ENCODE measurements around the gene PAF1. TPM values are rescaled to one million over a fixed set of nuclear protein-coding genes. Genes with fewer than 3 reads are reported as not detected.
A peak's percentile ranks its signal among the peaks of the same experiment; 100 is the strongest.

PAF1 gene
- total and polyA plus RNA-seq, 12 donors, result 46.8 to 86.9 (median 52.9) TPM

GRCh38 chr19:39406656-39407409, 15.9 kb upstream of the PAF1 start, which contains the start of gene ZFP36:
Gene ZFP36, plus strand, starts transcription at chr19:39406847. Its CDS starts 58 bp downstream, at chr19:39406905.
- Histone ChIP-seq H3K36me3 (replicated peaks in 1 of 2) (peaks cover 0 to 16% of the 10 kb centered on the region in 2 donors), H3K4me3 (peak within 1 kb of the TSS; percentile 80 to 96 (median 88)), H3K27ac (peak within 1 kb of the TSS; percentile 89 to 97 (median 96)), H3K9me3 (replicated peaks in 1 of 3) (no peaks in the 10 kb centered on the region), H3K4me1 (replicated peaks in 1 of 2) (peaks cover 31 to 59% of the 10 kb centered on the region in 2 donors), H3K27me3 (no peaks in the 10 kb centered on the region)
- peak; percentile 88 to 95 (median 91) for DNase-seq
- intact Hi-C loops (cut with DNase I), result no loop called here
- WGBS, 4 donors, result 0 to 1% (median 0%) methylated on average over 4 to 56 of the region's 56 CpGs
- TF ChIP-seq CTCF (IDR thresholded peaks at IDR 0.05), result peak in 2 of 6 experiments; percentile 2 to 18
- TF ChIP-seq POLR2A (IDR thresholded peaks at IDR 0.05), result peak; percentile 99

- H3K4me1 ChIP-seq (replicated peaks in 1 of 2), result peaks cover 36 to 61% of the 10 kb centered on the region in 2 donors
- H3K4me3 ChIP-seq, result peak overlapping the region in 2 of 4 donors; percentile 82 to 95
- no peak for TF ChIP-seq POLR2A (IDR thresholded peaks at IDR 0.05)
- no peak for TF ChIP-seq CTCF (IDR thresholded peaks at IDR 0.05)
- 14 to 23% (median 17%) methylated on average over 16 to 22 of the region's 22 CpGs for WGBS, 4 donors
- intact Hi-C loops (cut with DNase I), result no loop called here
- peaks cover 0 to 16% of the 10 kb centered on the region in 2 donors for H3K36me3 ChIP-seq (replicated peaks in 1 of 2)
- no peaks in the 10 kb centered on the region for H3K9me3 ChIP-seq (replicated peaks in 1 of 3)
- peak overlapping the region; percentile 89 to 97 (median 96) for H3K27ac ChIP-seq
- no peaks in the 10 kb centered on the region for H3K27me3 ChIP-seq
- DNase-seq, result no peak
These were observed 15.2 kb upstream of the PAF1 start for GRCh38 chr19:39405958-39406655.

- TF ChIP-seq CTCF (IDR thresholded peaks at IDR 0.05) (no peak), POLR2A (IDR thresholded peaks at IDR 0.05) (no peak)
- Histone ChIP-seq H3K4me3 (no peak overlapping the region), H3K4me1 (replicated peaks in 1 of 2) (peaks cover 35 to 59% of the 10 kb centered on the region in 2 donors), H3K27ac (peak overlapping the region; percentile 89 to 97 (median 96)), H3K27me3 (no peaks in the 10 kb centered on the region), H3K9me3 (replicated peaks in 1 of 3) (no peaks in the 10 kb centered on the region), H3K36me3 (replicated peaks in 1 of 2) (peaks cover 0 to 16% of the 10 kb centered on the region in 2 donors)
- WGBS, 4 donors, result 92 to 94% (median 92%) methylated on average over 17 of the region's 17 CpGs
- DNase-seq, result no peak
- intact Hi-C loops (cut with DNase I), result no loop called here
These were observed 14.5 kb upstream of the PAF1 start for GRCh38 chr19:39405261-39405957.

Measured in adrenal gland (tissue), 12 donors.